GM18502 (cell line): ENCODE data around the gene TMEM140.
"Not testable (repeated sequence)": the region's sequence is repeated elsewhere in the genome, so short reads cannot be mapped to it uniquely, and the experiment has no call there.

Experiments used
- ATAC-seq: cut with Tn5 transposase; IDR thresholded peaks from one replicate; pipeline ENCODE4 v1.9.1; 2021; ENCODE audit warnings: mild to moderate bottlenecking; ENCODE audit not compliant: unreplicated experiment, poor library complexity

Gene TMEM140

GRCh38 chr7:135147899-135148721 lies at the start of gene TMEM140:
Gene TMEM140 (plus strand): TSS chr7:135148072. CDS start chr7:135164442, 16,370 bp downstream.
- ATAC-seq: peak; percentile 78

DNA sequence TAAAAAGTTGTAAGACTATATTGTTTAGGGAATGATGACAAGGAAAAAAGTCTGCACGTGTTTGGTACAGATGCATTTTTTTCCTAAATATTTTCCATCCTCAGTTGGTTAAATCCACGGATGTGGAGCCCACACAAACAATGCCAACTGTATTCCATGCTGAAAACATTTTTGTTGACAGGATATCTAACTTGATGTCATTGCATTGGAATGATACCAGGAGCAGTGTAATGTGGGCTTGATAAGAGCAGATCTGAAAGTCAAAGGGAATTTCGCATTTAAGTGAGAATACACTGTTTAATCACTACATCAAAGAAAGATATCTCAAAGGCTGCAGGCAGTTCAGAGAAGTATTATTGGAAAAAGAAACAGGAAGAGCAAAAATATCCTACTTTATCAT lies 49.5 kb upstream of the TMEM140 start:
- ATAC-seq: no peak

DNA sequence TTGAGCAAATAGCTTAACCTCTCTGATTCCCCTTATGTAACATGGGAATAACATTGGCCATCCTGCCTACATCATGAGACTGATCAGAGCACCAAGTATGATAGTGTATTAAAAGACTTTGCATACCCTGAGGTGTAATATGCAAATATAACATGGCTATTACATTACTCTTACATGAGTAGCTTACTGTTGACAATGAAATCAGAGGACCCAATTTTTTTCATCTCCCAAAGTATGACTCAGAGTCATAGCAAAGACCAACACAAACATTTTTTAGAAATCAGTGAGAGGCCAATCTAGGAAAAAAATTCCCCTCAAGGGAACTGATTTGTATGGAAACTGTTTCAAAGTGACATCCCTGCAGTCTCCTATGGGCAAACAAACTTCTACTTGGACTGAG lies 47.0 kb upstream of the TMEM140 start:
- no peak for ATAC-seq

GRCh38 chr7:135102372-135102771 lies 45.5 kb upstream of the TMEM140 start:
- peak; percentile 98 for ATAC-seq

DNA sequence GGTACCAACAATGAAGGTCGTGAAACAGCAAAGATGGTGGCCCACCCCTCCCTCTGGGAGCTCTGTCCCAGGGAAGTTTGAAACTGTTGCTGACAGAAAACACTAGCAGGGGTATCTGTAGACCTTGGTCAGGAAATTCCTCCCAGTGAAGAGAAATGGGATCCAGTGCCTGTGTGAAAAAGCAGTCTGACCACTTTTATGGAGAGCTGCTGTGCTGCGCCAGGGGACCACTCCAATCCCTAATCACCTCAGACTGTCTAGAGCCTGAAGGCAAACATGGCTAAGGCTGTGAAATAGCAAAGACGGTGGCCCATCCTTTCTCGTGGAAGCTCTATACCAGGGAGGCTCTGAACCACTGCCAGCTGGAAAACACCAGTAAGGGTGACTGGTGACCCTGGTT lies 38.3 kb upstream of the TMEM140 start:
- no peak for ATAC-seq

DNA sequence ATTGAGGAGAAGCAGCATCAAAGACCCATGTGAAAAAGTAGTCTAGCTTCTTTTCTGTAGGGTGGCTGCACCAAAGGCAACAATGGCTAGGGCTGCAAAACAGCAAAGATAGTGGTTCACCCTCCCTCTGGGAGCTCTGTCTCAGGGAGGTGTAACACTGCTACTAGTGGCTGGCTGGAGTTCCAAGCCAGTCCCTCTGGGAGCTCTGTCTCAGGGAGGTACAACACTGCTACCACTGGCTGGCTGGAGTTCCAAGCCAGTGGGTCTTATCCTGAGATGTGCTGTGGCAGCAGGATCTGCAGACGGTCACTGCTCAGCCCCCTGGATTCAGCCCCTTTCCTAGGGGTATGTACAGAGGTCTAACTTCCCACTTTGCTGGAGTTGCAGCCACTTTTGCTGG lies 37.9 kb upstream of the TMEM140 start:
- no peak for ATAC-seq

DNA sequence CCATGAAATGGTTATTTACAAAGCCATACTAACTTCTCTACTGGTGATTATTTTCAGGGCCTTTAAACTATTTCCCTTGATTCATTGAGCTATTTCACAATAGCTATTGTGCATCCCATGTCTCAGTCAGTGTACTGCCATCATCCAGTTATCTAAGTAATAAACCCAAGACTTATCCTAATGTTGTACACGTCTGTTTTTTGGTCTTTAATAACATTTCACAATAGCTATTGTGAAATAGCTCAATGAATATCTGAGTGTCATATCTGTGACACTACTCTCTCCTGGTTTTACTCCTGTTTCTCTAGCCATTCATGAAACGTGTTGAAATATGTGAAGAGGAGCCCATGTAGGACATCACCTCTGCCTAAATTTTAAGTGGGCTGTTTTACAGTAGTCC lies 36.5 kb upstream of the TMEM140 start:
- no peak for ATAC-seq

GRCh38 chr7:135114622-135115021 lies 33.2 kb upstream of the TMEM140 start:
- ATAC-seq: no peak

- ATAC-seq: no peak
These were observed 30.8 kb upstream of the TMEM140 start for GRCh38 chr7:135117096-135117495.

GRCh38 chr7:135121868-135122267 lies 26.0 kb upstream of the TMEM140 start:
- no peak for ATAC-seq

DNA sequence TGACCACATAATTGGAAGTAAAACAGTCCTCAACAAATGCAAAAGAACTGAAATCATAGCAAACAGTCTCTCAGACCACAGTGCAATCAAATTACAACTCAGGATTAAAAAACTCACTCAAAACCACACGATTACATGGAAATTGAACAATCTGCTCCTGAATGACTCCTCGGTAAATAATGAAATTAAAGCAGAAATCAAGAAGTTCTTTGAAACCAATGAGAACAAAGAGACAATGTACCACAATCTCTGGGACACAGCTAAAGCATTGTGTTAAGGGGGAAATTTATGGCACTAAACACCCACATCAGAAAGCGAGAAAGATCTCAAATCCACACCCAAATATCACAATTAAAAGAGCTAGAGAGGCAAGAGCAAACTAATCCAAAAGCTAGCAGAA lies 23.2 kb upstream of the TMEM140 start:
- ATAC-seq: not testable (repeated sequence)

- no peak for ATAC-seq
These were observed 18.9 kb upstream of the TMEM140 start for GRCh38 chr7:135128931-135129330.

- no peak for ATAC-seq
These were observed 18.3 kb upstream of the TMEM140 start for GRCh38 chr7:135129579-135129978.

GRCh38 chr7:135143885-135144668 lies 3.8 kb upstream of the TMEM140 start:
- ATAC-seq: no peak

DNA sequence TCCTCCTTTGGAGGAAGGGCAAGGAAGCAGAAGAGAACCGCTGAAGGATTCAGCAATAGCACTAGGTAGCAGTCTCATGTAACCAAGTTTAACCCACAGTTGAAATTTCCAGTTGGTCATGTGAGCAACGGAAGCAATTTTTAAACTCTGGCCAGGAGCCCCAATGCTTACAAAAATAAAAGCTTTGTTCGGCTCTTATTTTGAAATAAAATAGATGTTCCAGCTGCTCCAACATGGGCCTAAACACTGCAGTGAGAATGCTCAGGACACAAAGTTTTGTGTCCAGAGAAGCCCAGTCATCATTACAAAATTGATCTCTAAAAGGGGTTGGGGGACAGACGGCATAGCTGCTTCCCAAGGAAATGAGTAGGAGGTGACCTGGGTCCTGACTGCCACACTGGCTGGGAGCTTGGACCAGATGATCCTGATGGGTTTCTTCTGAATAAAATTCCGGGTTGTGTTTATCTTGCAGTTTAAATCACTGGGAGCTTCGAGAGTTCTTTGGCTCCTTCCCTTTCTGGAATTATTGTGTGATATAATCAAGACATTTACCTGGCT lies 452 bp upstream of the TMEM140 start:
- peak; percentile 11 for ATAC-seq

- ATAC-seq: no peak
These were observed 2.4 kb downstream of the TMEM140 start for GRCh38 chr7:135150072-135150782.

GRCh38 chr7:135151132-135151531 lies 3.3 kb downstream of the TMEM140 start:
- ATAC-seq: no peak

DNA sequence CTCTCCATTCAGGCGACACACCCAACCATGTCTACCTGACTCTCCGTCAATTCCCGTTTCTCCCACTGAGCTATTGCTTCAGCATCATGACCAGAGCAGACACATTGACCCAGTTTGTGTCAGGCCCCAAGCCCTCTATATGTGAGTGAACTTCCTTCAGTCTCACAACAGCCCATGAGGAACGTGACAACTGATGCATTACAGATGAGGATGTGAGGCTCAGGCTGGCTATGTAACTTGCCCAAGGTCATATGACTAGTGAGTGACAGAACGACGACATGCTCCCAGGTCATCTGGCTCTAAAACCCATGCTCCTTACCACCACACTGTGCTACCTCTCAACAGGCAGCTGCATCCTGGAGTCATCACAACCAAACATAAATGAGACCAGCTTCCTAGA lies 3.7 kb downstream of the TMEM140 start:
- ATAC-seq: peak; percentile 31

DNA sequence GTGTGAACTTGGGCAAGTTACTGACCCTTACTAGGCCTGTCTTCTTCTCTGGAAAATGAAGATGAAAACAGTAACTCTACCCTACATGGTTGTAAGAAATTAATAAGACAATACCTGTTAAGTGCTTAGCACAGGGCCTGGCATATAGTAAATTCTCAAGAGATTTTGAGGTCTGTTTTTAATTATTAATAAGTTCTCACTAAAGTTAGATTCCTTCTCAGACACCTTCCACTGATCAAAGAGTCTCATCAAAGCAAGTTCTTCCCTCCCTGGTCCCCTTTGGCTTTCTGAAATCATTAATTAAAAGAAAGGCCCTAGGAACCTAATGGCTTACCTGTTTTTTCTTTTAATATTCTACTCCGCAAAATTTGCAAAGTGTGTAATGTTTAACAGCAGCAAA lies 4.6 kb downstream of the TMEM140 start:
- no peak for ATAC-seq

- no peak for ATAC-seq
These were observed 6.9 kb downstream of the TMEM140 start for GRCh38 chr7:135154734-135155133.

DNA sequence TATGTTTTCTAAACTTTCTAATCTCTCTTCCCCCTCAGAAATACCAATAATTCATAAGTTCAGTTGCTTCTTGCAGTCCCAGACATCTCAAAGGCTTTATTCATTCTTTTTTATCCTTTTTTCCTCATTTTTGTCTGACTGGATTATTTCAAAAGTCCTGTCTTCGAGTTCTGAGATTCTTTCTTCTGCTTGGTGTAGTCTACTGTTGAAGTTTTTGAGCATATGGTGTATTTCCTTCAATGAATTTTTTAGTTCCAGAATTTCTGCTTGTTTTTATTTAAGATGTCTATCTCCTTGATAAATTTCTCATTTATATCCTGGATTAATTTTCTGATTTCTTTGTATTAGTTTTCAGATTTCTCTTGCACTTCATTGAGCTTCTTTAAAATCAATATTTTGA lies 8.4 kb downstream of the TMEM140 start:
- no peak for ATAC-seq
